Measurements from ENCODE around the gene SETX. TPM values are rescaled to one million over a fixed set of nuclear protein-coding genes. Genes with fewer than 3 reads are reported as not detected.
"Not testable (repeated sequence)": the region's sequence is repeated elsewhere in the genome, so short reads cannot be mapped to it uniquely, and the experiment has no call there.

The SETX gene
- total and polyA plus RNA-seq, 2 donors (not counting 1 experiment from before 2014, with no cell fraction given), result 29.2 to 105 TPM

DNA sequence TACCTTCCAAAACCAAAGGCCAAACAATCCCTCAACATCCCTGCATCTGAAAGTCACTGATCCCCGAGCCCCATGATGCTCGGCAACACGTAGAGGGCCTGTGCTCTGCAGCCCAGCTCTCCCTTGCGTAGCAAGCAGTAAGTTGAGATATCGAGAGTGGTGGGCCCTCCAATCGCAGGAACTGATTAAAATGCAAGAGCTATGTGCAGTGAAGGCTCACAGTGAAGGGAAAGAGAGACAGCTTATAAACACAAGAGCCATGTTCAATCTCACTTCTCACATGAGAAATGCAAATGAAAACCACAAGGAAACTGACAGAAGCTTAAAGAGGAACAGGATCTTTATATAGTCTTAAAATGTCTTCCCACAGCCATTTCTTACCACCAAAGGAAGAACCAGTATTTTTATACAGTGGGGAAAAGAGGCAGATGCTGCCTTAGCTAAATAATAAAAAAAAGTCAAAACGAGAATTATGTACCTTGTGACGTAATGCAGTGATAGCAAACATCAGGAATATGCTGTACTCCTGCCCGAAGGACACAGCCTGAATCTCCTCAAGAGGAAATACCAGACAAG, 27.3 kb upstream of the SETX start:
- H4K20me1 ChIP-seq (ENCODE audit: control insufficient read depth, insufficient read depth, low read length, poor library complexity, severe bottlenecking), result no peaks in the 10 kb centered on the region
- peak overlapping the region; percentile 62 for H2AFZ ChIP-seq (ENCODE audit: insufficient read depth, low read depth, low read length, poor library complexity, severe bottlenecking)
- Mint-ChIP-seq H3K9me3 (ENCODE audit: insufficient read depth) (no peaks in the 10 kb centered on the region), H3K27ac (peak overlapping the region; percentile 99), H3K27me3 (no peaks in the 10 kb centered on the region), H3K4me3 (peak overlapping the region; percentile 88), H3K4me1 (peaks cover 71% of the 10 kb centered on the region)
- peak overlapping the region; percentile 82 for H3K4me2 ChIP-seq (replicated peaks; ENCODE audit: low read depth, low read length, poor library complexity, severe bottlenecking)
- ATAC-seq (ENCODE audit: low read depth) (peak; percentile 67), DNase-seq (peak; percentile 84)
- peak overlapping the region in 4 of 5 experiments; percentile 22 to 48 (median 34) for H3K4me3 ChIP-seq (ENCODE audit: control extremely low read depth in 1 of 5, extremely low read depth in 1 of 5, insufficient read depth in 1 of 5, low read depth in 2 of 5, low read length in 4 of 5)
- WGBS (ENCODE audit: insufficient coverage), result 7% methylated on average over 4 of the region's 9 CpGs
- peaks cover 62 to 69% of the 10 kb centered on the region in 2 donors for H3K4me1 ChIP-seq (ENCODE audit: control insufficient read depth in 2 of 2, insufficient read depth in 2 of 2, low read length in 2 of 2)
- H3K9ac ChIP-seq (ENCODE audit: low read length), result peak overlapping the region; percentile 54
- intact Hi-C loops (cut with micrococcal nuclease), result loop anchor here (1.0 kb wide), 2 partner anchors 8 to 27 kb away; no protein-coding TSS in a partner anchor
- H3K27ac ChIP-seq (ENCODE audit: low read length in 2 of 2), result peak overlapping the region; percentile 81 to 96
- H3K27me3 ChIP-seq (replicated peaks in 1 of 4; ENCODE audit: control extremely low read depth in 1 of 4, control insufficient read depth in 3 of 4, insufficient read depth in 4 of 4, low read length in 3 of 4), result no peaks in the 10 kb centered on the region
- peaks cover 34% of the 10 kb centered on the region for H3K79me2 ChIP-seq (ENCODE audit: control insufficient read depth, insufficient read depth, low read length)
- ChIA-PET CTCF (interaction anchor here (1.0 to 8.8 kb wide), 7 partner anchors 9 to 123 kb away, joined by 3 to 160 read pairs (median 5); partner anchors contain the start of gene SETX), POLR2A (interaction anchor here (0.7 to 7.1 kb wide), 6 partner anchors 8 to 1110 kb away, joined by 3 to 156 read pairs (median 4); partner anchors contain the start of gene SETX)
- no peaks in the 10 kb centered on the region for H3K9me3 ChIP-seq (ENCODE audit: control extremely low read depth in 1 of 3, control insufficient read depth in 2 of 3, insufficient read depth in 1 of 3, low read length in 2 of 3)
- peaks cover 16 to 44% of the 10 kb centered on the region in 2 experiments for H3K36me3 ChIP-seq (replicated peaks in 1 of 2; ENCODE audit: control extremely low read depth in 1 of 2, control insufficient read depth in 1 of 2, extremely low read depth in 1 of 2, insufficient read depth in 2 of 2, low read length in 1 of 2)
- no peak for TF ChIP-seq EZH2 (IDR thresholded peaks at IDR 0.05; ENCODE audit: borderline replicate concordance, insufficient read depth, low read depth, low read length, poor library complexity, severe bottlenecking)
- TF ChIP-seq CTCF (IDR thresholded peaks at IDR 0.05), result no peak

DNA sequence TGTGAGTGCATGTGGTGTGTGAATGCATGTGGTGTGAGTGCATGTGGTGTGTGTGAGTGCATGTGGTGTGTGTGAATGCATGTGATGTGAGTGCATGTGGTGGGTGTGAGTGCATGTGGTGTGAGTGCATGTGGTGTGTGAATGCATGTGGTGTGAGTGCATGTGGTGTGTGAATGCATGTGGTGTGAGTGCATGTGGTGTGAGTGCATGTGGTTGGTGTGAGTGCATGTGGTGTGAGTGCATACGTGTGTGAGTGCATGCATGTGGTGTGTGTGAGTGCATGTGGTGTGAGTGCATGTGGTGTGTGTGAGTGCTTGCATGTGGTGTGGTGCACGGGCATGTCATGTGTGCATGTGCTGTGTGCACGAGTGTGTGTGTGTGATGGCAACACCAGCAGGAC, 23.6 kb upstream of the SETX start:
- CTCF ChIA-PET, result interaction anchor here (8.8 kb wide), 1 partner anchor 27 kb away, joined by 160 read pairs; the partner anchor contains the start of gene SETX

GRCh38 chr9:132377769-132378168, 23.0 kb upstream of the SETX start:
- WGBS (ENCODE audit: insufficient coverage), result 97% methylated on average over 2 of the region's 2 CpGs
- peaks cover 52% of the 10 kb centered on the region for H3K4me1 Mint-ChIP-seq

More for the DNA sequence above, 23.6 kb upstream of the SETX start:
- H3K9ac ChIP-seq (ENCODE audit: low read length); ATAC-seq (ENCODE audit: low read depth); H3K4me3 Mint-ChIP-seq; H4K20me1 ChIP-seq (ENCODE audit: control insufficient read depth, insufficient read depth, low read length, poor library complexity, severe bottlenecking); intact Hi-C loops (cut with micrococcal nuclease); DNase-seq; H3K9me3 ChIP-seq (ENCODE audit: control extremely low read depth in 1 of 3, control insufficient read depth in 2 of 3, insufficient read depth in 1 of 3, low read length in 2 of 3); H3K27me3 ChIP-seq (replicated peaks in 1 of 4; ENCODE audit: control extremely low read depth in 1 of 4, control insufficient read depth in 3 of 4, insufficient read depth in 4 of 4, low read length in 3 of 4); H3K4me3 ChIP-seq (ENCODE audit: control extremely low read depth in 1 of 5, extremely low read depth in 1 of 5, insufficient read depth in 1 of 5, low read depth in 2 of 5, low read length in 4 of 5); H3K9me3 Mint-ChIP-seq (ENCODE audit: insufficient read depth); H3K4me2 ChIP-seq (replicated peaks; ENCODE audit: low read depth, low read length, poor library complexity, severe bottlenecking); H3K27me3 Mint-ChIP-seq; POLR2A ChIA-PET; H2AFZ ChIP-seq (ENCODE audit: insufficient read depth, low read depth, low read length, poor library complexity, severe bottlenecking); H3K27ac ChIP-seq (ENCODE audit: low read length in 2 of 2): not testable (repeated sequence)
- Histone ChIP-seq H3K36me3 (replicated peaks in 1 of 2; ENCODE audit: control extremely low read depth in 1 of 2, control insufficient read depth in 1 of 2, extremely low read depth in 1 of 2, insufficient read depth in 2 of 2, low read length in 1 of 2) (peaks cover 20 to 49% of the 10 kb centered on the region in 2 experiments), H3K79me2 (ENCODE audit: control insufficient read depth, insufficient read depth, low read length) (peaks cover 54% of the 10 kb centered on the region), H3K4me1 (ENCODE audit: control insufficient read depth in 2 of 2, insufficient read depth in 2 of 2, low read length in 2 of 2) (peaks cover 50 to 53% of the 10 kb centered on the region in 2 donors)
- peaks cover 52% of the 10 kb centered on the region for H3K4me1 Mint-ChIP-seq
- peak overlapping the region; percentile 67 for H3K27ac Mint-ChIP-seq
- 98% methylated on average over 3 of the region's 3 CpGs for WGBS (ENCODE audit: insufficient coverage)

More at GRCh38 chr9:132377769-132378168, 23.0 kb upstream of the SETX start:
- H3K4me3 ChIP-seq (ENCODE audit: control extremely low read depth in 1 of 5, extremely low read depth in 1 of 5, insufficient read depth in 1 of 5, low read depth in 2 of 5, low read length in 4 of 5); H3K9me3 Mint-ChIP-seq (ENCODE audit: insufficient read depth); H3K9ac ChIP-seq (ENCODE audit: low read length); CTCF ChIA-PET; H3K9me3 ChIP-seq (ENCODE audit: control extremely low read depth in 1 of 3, control insufficient read depth in 2 of 3, insufficient read depth in 1 of 3, low read length in 2 of 3); ATAC-seq (ENCODE audit: low read depth); POLR2A ChIA-PET; H3K4me3 Mint-ChIP-seq; H2AFZ ChIP-seq (ENCODE audit: insufficient read depth, low read depth, low read length, poor library complexity, severe bottlenecking); H3K27ac ChIP-seq (ENCODE audit: low read length in 2 of 2); intact Hi-C loops (cut with micrococcal nuclease); H4K20me1 ChIP-seq (ENCODE audit: control insufficient read depth, insufficient read depth, low read length, poor library complexity, severe bottlenecking); H3K4me2 ChIP-seq (replicated peaks; ENCODE audit: low read depth, low read length, poor library complexity, severe bottlenecking); H3K27me3 ChIP-seq (replicated peaks in 1 of 4; ENCODE audit: control extremely low read depth in 1 of 4, control insufficient read depth in 3 of 4, insufficient read depth in 4 of 4, low read length in 3 of 4); DNase-seq; H3K27ac Mint-ChIP-seq; H3K27me3 Mint-ChIP-seq: not testable (repeated sequence)
- Histone ChIP-seq H3K36me3 (replicated peaks in 1 of 2; ENCODE audit: control extremely low read depth in 1 of 2, control insufficient read depth in 1 of 2, extremely low read depth in 1 of 2, insufficient read depth in 2 of 2, low read length in 1 of 2) (peaks cover 20 to 49% of the 10 kb centered on the region in 2 experiments), H3K4me1 (ENCODE audit: control insufficient read depth in 2 of 2, insufficient read depth in 2 of 2, low read length in 2 of 2) (peaks cover 50 to 53% of the 10 kb centered on the region in 2 donors), H3K79me2 (ENCODE audit: control insufficient read depth, insufficient read depth, low read length) (peaks cover 54% of the 10 kb centered on the region)

Measured in B cell (primary cell).